Mononuclear cell (primary cell): ENCODE results near the gene C1orf198. TPM values are rescaled to one million over a fixed set of nuclear protein-coding genes. Genes with fewer than 3 reads are reported as not detected.
"Not testable (repeated sequence)": the region's sequence is repeated elsewhere in the genome, so short reads cannot be mapped to it uniquely, and the experiment has no call there.

Experiments used
- H3K27me3 ChIP-seq: 2 replicates; pipeline ENCODE4 v1.6.0; 2011; ENCODE audit warnings: low read length, control low read depth; ENCODE audit not compliant: insufficient read depth
- H3K4me1 ChIP-seq: 2 replicates; pipeline ENCODE4 v1.5.1; 2011; ENCODE audit warnings: mild to moderate bottlenecking, low read length, control low read depth; ENCODE audit not compliant: insufficient read depth
- H3K4me3 ChIP-seq: 2 replicates; pipeline ENCODE4 v1.5.1; 2011; ENCODE audit warnings: mild to moderate bottlenecking, low read length, moderate library complexity
- H3K9me3 ChIP-seq: 2 replicates; pipeline ENCODE4 v1.5.1; 2011; ENCODE audit warnings: low read depth, mild to moderate bottlenecking, control low read depth, low read length
- total RNA-seq: library from RNA; depleted of rRNA; stranded (reverse); fragments of >200 nt; gene quantifications from one replicate; pipeline ENCODE4 v1.2.3, GENCODE V29; 2012

Gene C1orf198
- total RNA-seq, 1 donor, result 9.7 TPM

GRCh38 chr1:230858236-230858820 is 10.0 kb downstream of the C1orf198 start:
- Histone ChIP-seq H3K27me3 (no peaks in the 10 kb centered on the region), H3K4me1 (no peaks in the 10 kb centered on the region)

GRCh38 chr1:230857822-230858221 is 10.5 kb downstream of the C1orf198 start:
- Histone ChIP-seq H3K4me3 (no peak overlapping the region), H3K4me1 (no peaks in the 10 kb centered on the region), H3K9me3 (no peaks in the 10 kb centered on the region), H3K27me3 (no peaks in the 10 kb centered on the region)

More at GRCh38 chr1:230858236-230858820, 10.0 kb downstream of the C1orf198 start:
- Histone ChIP-seq H3K4me3 (no peak overlapping the region), H3K9me3 (no peaks in the 10 kb centered on the region)

GRCh38 chr1:230857077-230857476 is 11.2 kb downstream of the C1orf198 start:
- no peak overlapping the region for H3K4me3 ChIP-seq
- no peaks in the 10 kb centered on the region for H3K4me1 ChIP-seq
- no peaks in the 10 kb centered on the region for H3K27me3 ChIP-seq
- no peaks in the 10 kb centered on the region for H3K9me3 ChIP-seq

- Histone ChIP-seq H3K4me1 (no peaks in the 10 kb centered on the region), H3K4me3 (no peak overlapping the region), H3K9me3 (no peaks in the 10 kb centered on the region), H3K27me3 (no peaks in the 10 kb centered on the region)
Measured at GRCh38 chr1:230855886-230856285, 12.4 kb downstream of the C1orf198 start.

- H3K4me3 ChIP-seq, result no peak overlapping the region
- no peaks in the 10 kb centered on the region for H3K4me1 ChIP-seq
- H3K9me3 ChIP-seq, result no peaks in the 10 kb centered on the region
- H3K27me3 ChIP-seq, result no peaks in the 10 kb centered on the region
Measured at GRCh38 chr1:230854423-230854822, 13.9 kb downstream of the C1orf198 start.

GRCh38 chr1:230853731-230854130 is 14.6 kb downstream of the C1orf198 start:
- Histone ChIP-seq H3K9me3 (no peaks in the 10 kb centered on the region), H3K4me1 (no peaks in the 10 kb centered on the region)

GRCh38 chr1:230852959-230853358 is 15.4 kb downstream of the C1orf198 start:
- Histone ChIP-seq H3K27me3 (no peaks in the 10 kb centered on the region), H3K4me3 (no peak overlapping the region), H3K4me1 (no peaks in the 10 kb centered on the region), H3K9me3 (no peaks in the 10 kb centered on the region)

More at GRCh38 chr1:230853731-230854130, 14.6 kb downstream of the C1orf198 start:
- no peak overlapping the region for H3K4me3 ChIP-seq
- no peaks in the 10 kb centered on the region for H3K27me3 ChIP-seq

GRCh38 chr1:230851291-230851691 is 17.0 kb downstream of the C1orf198 start:
- Histone ChIP-seq H3K4me1 (no peaks in the 10 kb centered on the region), H3K27me3 (no peaks in the 10 kb centered on the region), H3K9me3 (no peaks in the 10 kb centered on the region), H3K4me3 (no peak overlapping the region)

GRCh38 chr1:230850547-230850946 is 17.8 kb downstream of the C1orf198 start:
- Histone ChIP-seq H3K4me1 (no peaks in the 10 kb centered on the region), H3K9me3 (no peaks in the 10 kb centered on the region), H3K4me3 (no peak overlapping the region), H3K27me3 (no peaks in the 10 kb centered on the region)

- Histone ChIP-seq H3K4me3 (no peak overlapping the region), H3K9me3 (no peaks in the 10 kb centered on the region), H3K27me3 (no peaks in the 10 kb centered on the region), H3K4me1 (no peaks in the 10 kb centered on the region)
Measured at GRCh38 chr1:230849451-230850224, 18.7 kb downstream of the C1orf198 start.

GRCh38 chr1:230848235-230848634 is 20.1 kb downstream of the C1orf198 start:
- Histone ChIP-seq H3K9me3 (no peaks in the 10 kb centered on the region), H3K27me3 (no peaks in the 10 kb centered on the region), H3K4me1 (no peaks in the 10 kb centered on the region), H3K4me3 (no peak overlapping the region)

- H3K4me1 ChIP-seq, H3K9me3 ChIP-seq, H3K27me3 ChIP-seq, H3K4me3 ChIP-seq: not testable (repeated sequence)
Measured at GRCh38 chr1:230845184-230845583, 23.1 kb downstream of the C1orf198 start.

- no peaks in the 10 kb centered on the region for H3K4me1 ChIP-seq
- no peaks in the 10 kb centered on the region for H3K27me3 ChIP-seq
- no peaks in the 10 kb centered on the region for H3K9me3 ChIP-seq
- no peak overlapping the region for H3K4me3 ChIP-seq
Measured at GRCh38 chr1:230844561-230844960, 23.8 kb downstream of the C1orf198 start.

GRCh38 chr1:230843503-230844309 is 24.6 kb downstream of the C1orf198 start:
- no peaks in the 10 kb centered on the region for H3K27me3 ChIP-seq
- H3K4me1 ChIP-seq, result no peaks in the 10 kb centered on the region
- H3K4me3 ChIP-seq, result no peak overlapping the region
- H3K9me3 ChIP-seq, result no peaks in the 10 kb centered on the region

GRCh38 chr1:230842801-230843200 is 25.5 kb downstream of the C1orf198 start:
- no peaks in the 10 kb centered on the region for H3K4me1 ChIP-seq
- no peaks in the 10 kb centered on the region for H3K9me3 ChIP-seq
- H3K4me3 ChIP-seq, result no peak overlapping the region
- no peaks in the 10 kb centered on the region for H3K27me3 ChIP-seq
